Stimulated activated naive CD8-positive, alpha-beta T cell treated with anti-CD3 and anti-CD28 coated beads, Interleukin-15, Interleukin-2, amounts not matched to agents 100 ng/mL and 50 ng/mL, for 24 hours (primary cell): Measurements from ENCODE around the gene IRF4.
"Not testable (repeated sequence)": the region's sequence is repeated elsewhere in the genome, so short reads cannot be mapped to it uniquely, and the experiment has no call there.

Source experiments
- H3K27ac Mint-ChIP-seq: one replicate; pipeline ENCODE4 v1.8.0; 2021; ENCODE audit warnings: mild to moderate bottlenecking, mixed read lengths
- H3K27me3 Mint-ChIP-seq: one replicate; pipeline ENCODE4 v1.8.0; 2021; ENCODE audit warnings: mixed read lengths
- H3K36me3 Mint-ChIP-seq: one replicate; pipeline ENCODE4 v1.8.0; 2021; ENCODE audit warnings: low read depth, mixed read lengths
- H3K4me1 Mint-ChIP-seq: one replicate; pipeline ENCODE4 v1.8.0; 2021; ENCODE audit warnings: low read depth, mixed read lengths
- H3K4me3 Mint-ChIP-seq: one replicate; pipeline ENCODE4 v1.8.0; 2021; ENCODE audit warnings: mild to moderate bottlenecking, mixed read lengths
- H3K9me3 Mint-ChIP-seq: one replicate; pipeline ENCODE4 v1.8.0; 2021; ENCODE audit warnings: mixed read lengths

Gene IRF4

DNA sequence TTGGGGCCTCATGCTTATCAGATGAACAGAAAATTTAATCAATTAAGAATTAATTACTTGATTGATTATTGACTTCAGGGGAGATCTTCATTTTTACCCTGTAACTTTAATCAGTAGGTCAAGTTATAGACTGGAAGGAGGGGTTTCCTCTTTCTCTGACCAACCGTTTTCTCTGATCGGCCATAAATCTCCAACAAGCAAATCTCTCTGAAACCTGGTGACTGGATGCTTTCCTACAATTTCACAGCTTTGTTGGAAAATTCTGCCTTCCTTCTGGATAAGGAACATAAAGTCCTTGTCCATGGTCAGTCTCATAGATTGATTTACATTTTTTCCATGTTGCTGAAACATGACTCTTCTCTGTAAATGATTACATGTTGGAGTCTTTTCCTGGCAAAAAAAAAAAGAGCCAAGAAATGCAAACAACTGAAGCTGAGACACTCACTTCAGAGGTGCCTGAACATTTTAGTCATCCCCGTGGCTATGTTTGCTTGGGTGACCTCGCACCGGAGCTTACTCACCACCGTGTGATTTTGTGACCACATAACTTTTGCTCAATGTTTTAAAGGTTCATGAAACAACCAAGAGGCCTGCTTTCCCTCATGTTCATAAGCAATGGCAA, 31.0 kb downstream of the IRF4 start:
- peaks cover 34% of the 10 kb centered on the region for H3K4me1 Mint-ChIP-seq
- no peaks in the 10 kb centered on the region for H3K36me3 Mint-ChIP-seq
- H3K9me3 Mint-ChIP-seq, result no peaks in the 10 kb centered on the region
- H3K27ac Mint-ChIP-seq, result peak overlapping the region; percentile 89
- H3K27me3 Mint-ChIP-seq, result no peaks in the 10 kb centered on the region
- H3K4me3 Mint-ChIP-seq, result no peak overlapping the region

DNA sequence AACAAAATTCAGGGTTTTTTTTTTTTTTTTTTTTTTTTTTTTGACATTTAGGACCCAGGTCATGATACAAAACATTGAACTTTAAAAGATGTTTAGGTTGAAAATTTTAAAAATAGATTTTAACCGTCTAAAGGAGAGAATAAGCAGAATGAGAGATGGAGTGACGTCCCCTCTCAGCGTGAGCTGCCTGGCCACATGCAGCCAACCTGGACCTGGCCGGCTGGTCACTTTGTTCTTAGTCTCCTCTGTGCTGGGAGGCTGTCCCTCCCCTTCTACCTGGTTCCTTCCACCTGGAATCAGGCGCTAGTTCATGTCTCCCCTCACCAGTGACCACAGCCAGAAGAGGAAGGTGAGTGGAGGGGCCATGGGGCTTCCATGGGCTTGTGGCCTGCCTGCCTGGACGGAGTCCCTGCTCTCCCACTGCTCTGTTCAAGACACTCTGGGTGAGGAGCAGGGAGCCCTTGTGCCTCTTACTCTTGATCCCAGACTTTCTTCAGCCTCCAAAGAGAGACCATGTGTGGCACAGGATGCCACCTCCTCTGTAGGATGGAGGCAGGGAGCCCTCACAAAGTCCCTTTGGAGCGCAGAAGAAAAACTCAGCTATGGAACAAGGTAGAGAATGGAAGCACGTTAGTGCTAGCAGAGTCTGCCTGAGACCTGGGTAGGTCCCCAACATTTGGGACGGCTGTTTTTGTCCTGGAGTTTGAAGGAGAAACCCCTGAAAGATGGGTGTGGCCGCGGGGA, 31.7 kb downstream of the IRF4 start:
- Mint-ChIP-seq H3K27ac (peak overlapping the region; percentile 89), H3K27me3 (no peaks in the 10 kb centered on the region), H3K4me3 (peak overlapping the region; percentile 26), H3K36me3 (no peaks in the 10 kb centered on the region), H3K9me3 (no peaks in the 10 kb centered on the region), H3K4me1 (peaks cover 40% of the 10 kb centered on the region)

DNA sequence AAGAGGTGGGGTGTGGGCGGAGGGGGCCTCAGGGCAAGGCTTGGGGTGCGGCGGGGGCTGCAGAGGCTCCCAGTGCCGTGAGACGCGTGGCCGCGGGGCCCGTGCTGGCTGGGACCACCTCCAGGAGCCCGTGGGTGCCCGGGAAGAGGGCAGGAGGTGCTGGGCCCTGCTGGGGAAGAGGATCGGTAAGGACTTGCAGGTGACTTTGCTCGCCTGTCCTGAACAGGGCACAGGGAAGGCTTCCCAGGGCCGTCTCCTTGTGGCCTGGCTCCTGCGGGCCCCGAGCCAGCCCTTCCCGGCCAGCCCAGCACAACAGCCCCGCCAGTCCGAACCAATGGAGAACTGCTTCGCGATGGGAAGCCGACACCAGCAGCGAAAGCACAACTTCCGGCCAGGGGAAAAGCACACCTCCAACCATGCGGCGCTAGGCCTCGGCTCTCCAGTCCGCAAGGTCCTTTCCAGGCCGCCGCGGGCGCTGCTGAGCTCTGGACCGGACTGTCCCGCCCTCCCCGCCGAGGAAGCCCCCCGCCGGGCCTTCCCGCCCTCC, 32.3 kb downstream of the IRF4 start:
- Mint-ChIP-seq H3K27ac (peak overlapping the region; percentile 89), H3K27me3 (no peaks in the 10 kb centered on the region), H3K4me1 (peaks cover 47% of the 10 kb centered on the region), H3K4me3 (no peak overlapping the region), H3K9me3 (no peaks in the 10 kb centered on the region), H3K36me3 (no peaks in the 10 kb centered on the region)

DNA sequence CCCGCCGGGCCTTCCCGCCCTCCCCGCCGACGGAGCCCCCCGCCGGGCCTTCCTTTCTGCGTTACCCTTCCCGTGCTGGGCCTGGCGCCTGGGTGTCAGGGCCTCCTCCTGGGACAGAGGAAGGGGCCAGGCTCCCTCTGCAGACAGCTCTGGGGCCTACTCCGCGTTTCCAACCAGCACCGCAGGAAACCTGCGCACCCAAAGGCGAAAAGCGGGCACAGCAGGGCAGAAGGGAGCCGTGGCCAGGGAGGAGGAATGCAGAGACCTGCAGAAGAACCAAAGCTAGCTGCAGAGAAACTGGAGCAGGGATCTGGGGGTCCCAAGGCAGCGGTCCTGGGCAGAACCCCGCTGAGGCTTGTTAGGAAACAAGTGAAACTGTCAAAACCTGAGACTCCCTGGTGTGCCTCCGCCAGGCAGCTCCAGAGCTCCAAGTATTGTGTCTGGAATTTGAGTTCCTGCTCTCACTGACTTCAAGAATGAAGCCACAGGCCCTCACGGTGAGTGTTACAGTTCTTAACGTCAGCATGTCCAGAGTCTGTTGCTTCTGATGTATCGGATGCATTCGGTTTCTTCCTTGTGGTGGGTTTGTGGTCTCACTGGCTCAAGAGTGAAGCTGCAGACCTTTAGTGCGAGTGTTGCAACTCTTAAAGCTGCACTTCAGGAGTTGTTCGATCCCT, 33.3 kb downstream of the IRF4 start:
- no peak overlapping the region for H3K4me3 Mint-ChIP-seq

DNA sequence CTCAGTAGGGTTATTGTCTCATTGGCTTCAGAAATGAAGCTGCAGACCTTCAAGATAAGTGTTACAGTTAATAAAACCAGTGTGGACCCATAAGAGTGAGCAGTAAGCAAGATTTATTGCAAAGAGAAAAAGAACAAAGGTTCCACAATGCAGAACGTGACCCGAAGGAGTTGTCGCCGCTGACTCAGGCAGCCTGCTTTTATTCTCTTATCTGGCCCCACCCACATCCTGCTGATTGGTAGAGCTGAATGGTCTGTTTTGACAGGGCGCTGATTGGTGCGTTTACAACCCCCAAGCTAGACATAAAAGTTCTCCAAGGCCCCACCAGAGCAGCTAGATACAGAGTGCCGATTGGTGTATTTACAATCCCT, 33.9 kb downstream of the IRF4 start:
- not testable (repeated sequence) for H3K27ac Mint-ChIP-seq, H3K4me3 Mint-ChIP-seq, H3K36me3 Mint-ChIP-seq, H3K9me3 Mint-ChIP-seq, H3K27me3 Mint-ChIP-seq
- peaks cover 52% of the 10 kb centered on the region for H3K4me1 Mint-ChIP-seq

More for the DNA sequence above, 33.3 kb downstream of the IRF4 start:
- H3K27ac Mint-ChIP-seq, result no peak overlapping the region
- H3K4me1 Mint-ChIP-seq, result peaks cover 50% of the 10 kb centered on the region
- H3K27me3 Mint-ChIP-seq, result no peaks in the 10 kb centered on the region
- no peaks in the 10 kb centered on the region for H3K36me3 Mint-ChIP-seq
- no peaks in the 10 kb centered on the region for H3K9me3 Mint-ChIP-seq

DNA sequence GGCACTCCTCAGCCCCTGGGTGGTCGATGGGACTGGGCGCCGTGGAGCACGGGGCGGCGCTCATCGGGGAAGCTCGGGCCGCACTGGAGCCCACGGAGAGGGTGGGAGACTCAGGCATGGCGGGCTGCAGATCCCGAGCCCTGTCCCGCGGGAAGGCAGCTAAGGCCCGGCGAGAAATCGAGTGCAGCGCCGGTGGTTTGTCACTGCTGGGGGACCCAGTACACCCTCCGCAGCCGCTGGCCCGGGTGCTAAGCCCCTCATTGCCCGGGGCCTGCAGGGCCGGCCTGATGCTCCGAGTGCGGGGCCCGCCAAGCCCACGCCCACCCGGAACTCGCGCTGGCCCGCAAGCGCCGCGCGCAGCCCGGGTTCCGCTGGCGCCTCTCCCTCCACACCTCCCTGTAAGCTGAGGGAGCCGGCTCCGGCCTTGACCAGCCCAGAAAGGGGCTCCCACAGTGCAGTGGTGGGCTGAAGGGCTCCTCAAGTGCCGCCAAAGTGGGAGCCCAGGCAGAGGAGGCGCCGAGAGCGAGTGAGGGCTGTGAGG, 34.7 kb downstream of the IRF4 start:
- H3K4me3 Mint-ChIP-seq, H3K27me3 Mint-ChIP-seq, H3K36me3 Mint-ChIP-seq, H3K9me3 Mint-ChIP-seq, H3K27ac Mint-ChIP-seq: not testable (repeated sequence)
- H3K4me1 Mint-ChIP-seq, result peaks cover 61% of the 10 kb centered on the region

DNA sequence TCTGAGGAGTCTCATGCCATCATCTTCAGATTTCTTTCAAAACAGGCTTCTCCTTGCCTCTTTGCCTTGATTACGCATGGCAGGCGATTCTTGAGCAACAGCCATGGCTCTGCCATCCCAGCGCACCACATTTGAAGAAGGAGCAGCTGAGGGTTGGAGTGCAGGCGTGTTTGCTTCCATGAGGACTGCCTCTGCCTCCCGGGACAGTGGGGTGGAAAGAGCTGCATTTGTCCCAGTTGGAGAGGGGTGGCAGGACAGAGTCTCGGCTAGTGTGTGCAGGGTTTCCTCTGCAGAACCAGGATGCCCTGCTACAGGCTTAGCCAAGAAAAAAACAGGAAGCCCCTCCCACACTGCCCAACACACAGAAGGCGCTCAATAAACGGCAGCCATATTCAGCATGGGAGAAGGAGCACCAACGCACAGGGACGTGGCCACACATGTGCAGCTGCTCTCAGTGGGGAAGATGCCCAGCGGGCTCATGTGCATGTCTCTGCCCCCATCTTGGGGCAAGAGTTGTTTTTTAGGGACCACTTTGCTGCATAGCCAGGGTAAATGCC, 36.6 kb downstream of the IRF4 start:
- Mint-ChIP-seq H3K27ac (no peak overlapping the region), H3K9me3 (no peaks in the 10 kb centered on the region), H3K36me3 (no peaks in the 10 kb centered on the region), H3K4me1 (peaks cover 67% of the 10 kb centered on the region), H3K27me3 (no peaks in the 10 kb centered on the region), H3K4me3 (no peak overlapping the region)

DNA sequence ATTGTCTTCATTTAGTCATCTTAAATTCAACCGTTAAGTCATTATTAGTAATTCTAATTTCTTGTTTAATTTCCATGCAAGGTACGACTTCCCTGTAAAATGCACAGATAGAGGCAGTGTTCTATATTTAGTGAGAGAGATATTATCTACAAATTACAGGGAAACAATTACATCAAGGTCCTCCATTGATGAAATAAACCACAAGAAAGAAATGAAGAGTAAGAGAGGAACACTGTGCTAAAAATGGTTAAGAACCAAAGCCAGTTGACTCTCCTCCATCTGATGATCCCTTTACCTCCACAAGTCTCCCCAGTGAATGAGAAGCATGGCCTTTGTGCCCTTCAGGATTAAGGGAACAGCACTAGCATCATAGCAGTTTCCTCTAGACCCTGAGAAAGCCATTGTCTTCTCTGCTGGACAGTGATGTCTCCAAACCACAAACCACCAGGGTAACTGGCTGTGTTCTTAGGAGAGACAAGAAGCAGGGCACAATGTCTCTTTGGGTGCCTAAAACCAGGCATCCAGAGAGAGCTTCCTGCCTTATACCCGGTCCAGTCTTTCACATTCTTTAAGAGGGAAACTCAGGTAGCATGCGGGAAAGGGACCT, 38.1 kb downstream of the IRF4 start:
- Mint-ChIP-seq H3K4me1 (peaks cover 73% of the 10 kb centered on the region), H3K36me3 (no peaks in the 10 kb centered on the region), H3K27me3 (no peaks in the 10 kb centered on the region), H3K4me3 (no peak overlapping the region), H3K9me3 (no peaks in the 10 kb centered on the region), H3K27ac (peak overlapping the region; percentile 70)

DNA sequence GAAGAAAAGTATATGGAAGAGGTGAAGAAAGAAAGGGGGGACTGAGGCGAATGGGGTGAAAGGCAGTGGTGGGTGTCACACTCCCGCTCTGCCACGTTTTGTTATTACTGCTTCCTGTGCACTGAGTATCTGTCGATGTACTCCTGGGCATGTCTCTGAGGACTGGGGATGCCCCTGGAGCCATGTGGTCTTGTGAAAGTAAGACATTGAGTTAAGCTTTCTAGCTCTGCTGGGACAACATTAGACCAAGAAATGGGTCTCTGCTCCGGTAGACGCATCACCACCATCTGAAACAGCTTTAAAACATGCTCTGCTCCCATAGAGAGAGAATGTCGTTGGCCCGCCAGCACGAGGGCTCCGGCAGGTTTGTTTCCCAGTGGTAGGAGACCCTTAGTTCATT, 40.0 kb downstream of the IRF4 start:
- Mint-ChIP-seq H3K9me3 (no peaks in the 10 kb centered on the region), H3K27me3 (no peaks in the 10 kb centered on the region), H3K4me3 (peak overlapping the region; percentile 48), H3K4me1 (peaks cover 79% of the 10 kb centered on the region), H3K36me3 (no peaks in the 10 kb centered on the region), H3K27ac (peak overlapping the region; percentile 89)

DNA sequence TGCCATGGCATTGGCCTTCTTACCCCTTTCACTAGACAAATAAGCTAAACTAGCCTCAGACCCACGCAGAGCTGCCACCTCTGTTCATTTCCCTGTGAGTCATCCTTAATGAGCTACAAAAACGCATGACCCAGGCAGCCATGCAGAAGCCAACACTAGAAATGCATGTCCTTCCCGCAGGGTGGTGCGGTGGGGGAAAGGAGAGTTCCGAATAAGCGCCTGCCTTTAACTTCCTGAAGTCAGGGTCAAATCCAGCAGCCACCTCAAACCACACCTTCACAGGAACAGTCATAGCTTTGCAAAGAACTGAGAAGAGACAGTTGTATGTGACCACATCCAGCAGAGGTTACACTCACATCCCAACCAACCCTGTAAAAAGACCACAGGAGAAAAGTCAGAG, 40.4 kb downstream of the IRF4 start:
- peak overlapping the region; percentile 89 for H3K27ac Mint-ChIP-seq
- H3K4me1 Mint-ChIP-seq, result peaks cover 80% of the 10 kb centered on the region
- H3K9me3 Mint-ChIP-seq, result no peaks in the 10 kb centered on the region
- no peaks in the 10 kb centered on the region for H3K27me3 Mint-ChIP-seq
- no peaks in the 10 kb centered on the region for H3K36me3 Mint-ChIP-seq
- peak overlapping the region; percentile 48 for H3K4me3 Mint-ChIP-seq

DNA sequence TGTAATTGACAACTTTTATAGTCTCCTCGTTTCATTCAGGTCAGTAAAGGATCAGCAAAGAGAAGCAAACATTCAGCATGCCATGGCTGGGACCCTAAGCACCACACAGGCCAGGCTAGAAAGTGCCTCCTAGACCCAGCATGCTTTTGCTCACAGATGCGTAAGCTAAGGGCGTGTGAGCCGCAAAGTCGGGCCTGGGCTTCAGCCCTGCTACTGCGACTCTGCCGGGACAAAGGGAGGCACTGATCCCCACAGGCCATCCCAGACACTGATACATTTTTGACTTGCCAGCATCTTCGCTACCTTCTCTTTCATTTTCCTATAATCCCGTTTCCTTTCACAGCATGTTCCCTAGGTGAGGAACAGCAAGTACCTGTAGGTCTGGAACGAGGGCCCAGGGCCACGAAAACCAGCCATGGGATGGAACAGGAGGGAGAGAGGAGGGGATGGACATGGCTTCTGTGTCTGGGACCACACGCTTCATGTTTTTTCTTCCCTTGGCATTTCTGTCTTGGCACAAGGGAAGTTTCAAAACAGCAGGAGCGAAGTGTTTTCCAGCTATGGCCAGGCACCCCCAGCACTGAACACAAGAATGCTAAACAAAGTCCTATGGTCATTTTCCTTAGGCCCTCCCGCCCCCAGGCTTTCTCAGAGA, 42.6 kb downstream of the IRF4 start:
- H3K27me3 Mint-ChIP-seq, result no peaks in the 10 kb centered on the region
- no peak overlapping the region for H3K4me3 Mint-ChIP-seq
- peaks cover 64% of the 10 kb centered on the region for H3K4me1 Mint-ChIP-seq
- no peaks in the 10 kb centered on the region for H3K36me3 Mint-ChIP-seq
- H3K27ac Mint-ChIP-seq, result peak overlapping the region; percentile 88
- H3K9me3 Mint-ChIP-seq, result no peaks in the 10 kb centered on the region

DNA sequence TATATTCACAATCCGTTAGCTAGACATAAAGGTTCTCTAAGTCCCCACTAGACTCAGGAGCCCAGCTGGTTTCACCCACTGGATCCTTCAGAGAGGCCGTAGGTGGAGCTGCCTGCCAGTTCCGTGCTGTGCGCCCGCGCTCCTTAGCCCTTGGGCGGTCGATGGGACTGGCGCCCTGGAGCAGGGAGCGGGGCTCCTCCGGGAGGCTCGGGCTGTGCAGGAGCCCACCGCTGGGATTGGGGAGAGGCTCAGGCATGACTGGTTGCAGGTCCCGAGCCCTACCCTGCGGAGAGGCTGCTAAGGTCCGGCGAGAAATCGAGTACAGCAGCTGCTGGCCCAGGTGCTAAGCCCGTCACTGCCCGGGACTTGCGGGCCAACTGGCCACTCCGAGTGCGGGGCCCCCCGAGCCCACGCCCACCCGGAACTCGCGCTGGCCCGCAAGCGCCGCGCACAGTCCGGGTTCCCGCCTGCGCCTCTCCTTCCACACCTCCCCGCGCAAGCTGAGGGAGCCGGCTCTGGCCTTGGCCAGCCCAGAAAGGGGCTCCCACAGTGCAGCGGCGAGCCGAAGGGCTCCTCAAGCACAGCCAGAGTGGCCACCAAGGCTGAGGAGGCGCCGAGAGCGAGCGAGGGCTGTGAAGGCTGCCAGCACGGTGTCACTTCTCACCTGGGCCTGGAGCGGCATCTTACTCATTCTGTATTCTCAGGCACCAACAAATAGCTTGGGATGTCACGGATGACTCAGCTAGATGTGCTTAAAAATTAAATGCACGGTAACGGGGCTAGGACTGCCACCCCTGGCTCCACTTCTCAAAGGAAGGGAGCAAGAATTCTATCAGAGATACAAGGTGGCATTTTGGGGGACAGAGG, 44.1 kb downstream of the IRF4 start:
- peak overlapping the region; percentile 88 for H3K27ac Mint-ChIP-seq
- peaks cover 50% of the 10 kb centered on the region for H3K4me1 Mint-ChIP-seq
- H3K27me3 Mint-ChIP-seq, result no peaks in the 10 kb centered on the region
- no peak overlapping the region for H3K4me3 Mint-ChIP-seq
- H3K9me3 Mint-ChIP-seq, result no peaks in the 10 kb centered on the region
- no peaks in the 10 kb centered on the region for H3K36me3 Mint-ChIP-seq

DNA sequence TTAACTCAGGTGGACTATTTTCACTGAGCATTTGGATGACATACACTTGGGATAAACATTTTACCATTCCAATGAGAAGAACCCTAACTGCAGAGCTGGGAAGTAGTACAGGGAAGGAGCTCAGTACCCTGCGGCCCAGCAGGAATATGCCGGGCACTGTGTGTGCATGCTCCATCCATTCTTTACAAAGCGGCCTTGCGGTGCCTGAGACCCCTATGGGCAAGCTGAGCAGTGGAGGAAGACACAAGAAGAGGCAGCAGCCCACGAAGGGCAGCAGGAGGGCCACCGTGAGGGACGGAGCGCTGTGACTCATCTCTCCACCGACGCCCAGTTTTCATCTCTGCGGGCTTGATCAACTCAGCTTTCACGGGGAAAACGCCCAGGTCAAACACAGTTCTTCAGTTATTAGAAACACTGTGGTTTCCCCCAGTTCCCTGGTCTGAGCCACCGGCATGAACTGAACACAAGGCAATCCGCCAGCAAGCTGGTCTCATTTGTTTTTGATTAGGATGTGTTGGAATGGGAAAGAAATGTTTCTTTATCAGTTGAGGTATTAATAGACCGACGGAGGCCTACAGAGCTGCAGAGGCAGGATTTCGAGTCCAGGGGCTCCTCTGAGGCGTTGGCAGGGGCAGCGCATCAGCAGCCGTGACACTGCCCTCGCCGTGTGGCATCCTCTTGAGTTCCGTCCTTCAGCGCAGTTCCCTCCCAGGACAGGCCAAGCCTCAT, 44.9 kb downstream of the IRF4 start:
- Mint-ChIP-seq H3K4me3 (no peak overlapping the region), H3K4me1 (peaks cover 42% of the 10 kb centered on the region), H3K27me3 (no peaks in the 10 kb centered on the region), H3K27ac (no peak overlapping the region), H3K9me3 (no peaks in the 10 kb centered on the region), H3K36me3 (no peaks in the 10 kb centered on the region)
